Fibroblast of skin of left biceps (primary cell): Measurements from ENCODE around the gene DHRS12.

ENCODE experiments used
- DNase-seq, 2 experiments: peaks; one replicate each; pipeline ENCODE4 v3.0.0-alpha.2; 2013; ENCODE audit warnings: low read depth in 2 of 2

The DHRS12 gene

GRCh38 chr13:51781246-51782022 lies 22.5 kb downstream of the DHRS12 start:
- DNase-seq = no peak

- DNase-seq = no peak
Measured at GRCh38 chr13:51780099-51780498, 23.9 kb downstream of the DHRS12 start.

- DNase-seq = no peak
Measured at GRCh38 chr13:51778392-51778791, 25.6 kb downstream of the DHRS12 start.

- no peak for DNase-seq
Measured at GRCh38 chr13:51777921-51778320, 26.0 kb downstream of the DHRS12 start.

- DNase-seq = no peak
Measured at GRCh38 chr13:51776179-51776578, 27.8 kb downstream of the DHRS12 start.

GRCh38 chr13:51773515-51773914 lies 30.4 kb downstream of the DHRS12 start:
- no peak for DNase-seq

- no peak for DNase-seq
Measured at GRCh38 chr13:51772781-51773180, 31.2 kb downstream of the DHRS12 start.

GRCh38 chr13:51772105-51772455 lies 31.9 kb downstream of the DHRS12 start:
- DNase-seq = no peak

- DNase-seq = no peak
Measured at GRCh38 chr13:51771418-51772104, 32.4 kb downstream of the DHRS12 start.

GRCh38 chr13:51770681-51771417 lies 33.1 kb downstream of the DHRS12 start:
- no peak for DNase-seq

- DNase-seq = no peak
Measured at GRCh38 chr13:51770160-51770559, 33.8 kb downstream of the DHRS12 start.

GRCh38 chr13:51769455-51770127 lies 34.4 kb downstream of the DHRS12 start:
- no peak for DNase-seq

- DNase-seq = no peak
Measured at GRCh38 chr13:51768976-51769375, 35.0 kb downstream of the DHRS12 start.

- no peak for DNase-seq
Measured at GRCh38 chr13:51768378-51768921, 35.5 kb downstream of the DHRS12 start.

GRCh38 chr13:51767100-51767499 lies 36.9 kb downstream of the DHRS12 start:
- no peak for DNase-seq

GRCh38 chr13:51765142-51765515 lies 38.8 kb downstream of the DHRS12 start:
- DNase-seq = no peak

GRCh38 chr13:51764184-51765141 lies 39.5 kb downstream of the DHRS12 start:
- no peak for DNase-seq

GRCh38 chr13:51763486-51763885 lies 40.5 kb downstream of the DHRS12 start:
- no peak for DNase-seq

- DNase-seq = no peak
Measured at GRCh38 chr13:51761643-51762350, 42.2 kb downstream of the DHRS12 start.

GRCh38 chr13:51760592-51760991 lies 43.4 kb downstream of the DHRS12 start:
- DNase-seq = no peak
